Measurements from ENCODE around the gene C1RL. TPM values are rescaled to one million over a fixed set of nuclear protein-coding genes. Genes with fewer than 3 reads are reported as not detected.

Gene C1RL
- total RNA-seq, 2 experiments from 2014 or later: 21.5 to 23.3 TPM

DNA sequence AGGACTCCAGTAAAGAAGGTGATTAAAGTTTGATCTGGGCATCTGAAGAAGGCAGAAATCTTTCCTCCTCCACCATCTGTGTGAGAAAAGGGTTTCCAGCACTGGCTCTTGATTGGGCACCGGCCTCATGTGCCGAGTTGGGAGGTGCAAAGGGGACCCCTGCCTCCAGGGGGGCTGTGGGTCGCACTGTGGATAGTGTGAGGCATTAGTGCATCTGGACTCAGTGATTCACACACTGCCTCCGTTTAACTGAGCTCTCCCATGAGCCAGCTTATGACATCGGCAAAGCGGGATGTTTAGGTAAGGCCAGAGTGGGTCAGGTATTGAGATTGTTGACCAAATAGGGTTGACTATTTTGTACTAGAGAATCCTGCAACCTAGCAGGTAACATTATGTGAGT lies 39.6 kb downstream of the C1RL start:
- peaks cover 22% of the 10 kb centered on the region for H3K27me3 Mint-ChIP-seq (ENCODE audit: low read depth)
- no peak overlapping the region for H3K27ac Mint-ChIP-seq
- no peak for DNase-seq
- no peak for ATAC-seq
- CTCF ChIA-PET: interaction anchor here (1.0 to 1.3 kb wide), 2 partner anchors 11 to 40 kb away, joined by 3 read pairs; no protein-coding TSS in a partner anchor
- no peaks in the 10 kb centered on the region for H3K4me1 Mint-ChIP-seq (ENCODE audit: low read depth)
- H3K4me3 Mint-ChIP-seq: no peak overlapping the region
- POLR2A ChIA-PET: no interaction called here
- no peaks in the 10 kb centered on the region for H3K9me3 Mint-ChIP-seq (ENCODE audit: insufficient read depth)
- H3K36me3 Mint-ChIP-seq (ENCODE audit: low read depth): no peaks in the 10 kb centered on the region

GRCh38 chr12:7068994-7069346 lies 40.0 kb downstream of the C1RL start:
- ChIA-PET POLR2A (no interaction called here), CTCF (interaction anchor here (1.0 to 1.3 kb wide), 3 partner anchors 11 to 44 kb away, joined by 3 to 4 read pairs (median 3); no protein-coding TSS in a partner anchor)

GRCh38 chr12:7068240-7068993 lies 40.6 kb downstream of the C1RL start:
- ATAC-seq: no peak
- no peaks in the 10 kb centered on the region for H3K4me1 Mint-ChIP-seq (ENCODE audit: low read depth)
- no peak overlapping the region for H3K27ac Mint-ChIP-seq
- DNase-seq: no peak
- H3K9me3 Mint-ChIP-seq (ENCODE audit: insufficient read depth): no peaks in the 10 kb centered on the region
- H3K27me3 Mint-ChIP-seq (ENCODE audit: low read depth): peaks cover 22% of the 10 kb centered on the region
- ChIA-PET POLR2A (no interaction called here), CTCF (interaction anchor here (1.0 to 1.3 kb wide), 3 partner anchors 10 to 44 kb away, joined by 3 to 4 read pairs (median 3); no protein-coding TSS in a partner anchor)
- H3K4me3 Mint-ChIP-seq: no peak overlapping the region
- no peaks in the 10 kb centered on the region for H3K36me3 Mint-ChIP-seq (ENCODE audit: low read depth)

More at GRCh38 chr12:7068994-7069346, 40.0 kb downstream of the C1RL start:
- ATAC-seq (no peak), DNase-seq (no peak)
- Mint-ChIP-seq H3K36me3 (ENCODE audit: low read depth) (no peaks in the 10 kb centered on the region), H3K9me3 (ENCODE audit: insufficient read depth) (no peaks in the 10 kb centered on the region), H3K4me1 (ENCODE audit: low read depth) (no peaks in the 10 kb centered on the region), H3K4me3 (no peak overlapping the region), H3K27ac (no peak overlapping the region), H3K27me3 (ENCODE audit: low read depth) (peaks cover 23% of the 10 kb centered on the region)

DNA sequence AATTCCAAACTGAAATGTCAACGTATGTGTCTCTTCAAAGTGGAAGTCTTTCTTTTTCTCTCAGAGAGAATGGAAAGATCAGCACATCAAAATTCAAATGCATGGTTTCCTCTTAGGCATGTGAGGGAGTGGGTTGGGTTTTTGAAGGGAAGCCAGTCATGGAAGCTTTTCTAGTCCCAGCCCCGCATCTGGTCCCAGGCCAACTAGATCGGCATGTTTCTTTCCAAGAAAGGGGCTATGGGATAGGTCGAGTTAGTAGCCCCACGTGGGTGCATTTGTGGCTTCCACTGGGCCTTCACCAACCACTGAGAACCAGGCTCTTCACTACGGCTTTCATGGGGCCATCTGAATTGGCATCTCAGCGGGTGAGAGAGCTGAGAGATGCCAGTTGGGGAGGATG lies 41.9 kb downstream of the C1RL start:
- Mint-ChIP-seq H3K36me3 (ENCODE audit: low read depth) (no peaks in the 10 kb centered on the region), H3K9me3 (ENCODE audit: insufficient read depth) (no peaks in the 10 kb centered on the region), H3K4me3 (no peak overlapping the region), H3K27ac (no peak overlapping the region), H3K4me1 (ENCODE audit: low read depth) (no peaks in the 10 kb centered on the region), H3K27me3 (ENCODE audit: low read depth) (peaks cover 15% of the 10 kb centered on the region)
- CTCF ChIA-PET: no interaction called here
- no peak for ATAC-seq
- POLR2A ChIA-PET: no interaction called here
- DNase-seq: no peak

DNA sequence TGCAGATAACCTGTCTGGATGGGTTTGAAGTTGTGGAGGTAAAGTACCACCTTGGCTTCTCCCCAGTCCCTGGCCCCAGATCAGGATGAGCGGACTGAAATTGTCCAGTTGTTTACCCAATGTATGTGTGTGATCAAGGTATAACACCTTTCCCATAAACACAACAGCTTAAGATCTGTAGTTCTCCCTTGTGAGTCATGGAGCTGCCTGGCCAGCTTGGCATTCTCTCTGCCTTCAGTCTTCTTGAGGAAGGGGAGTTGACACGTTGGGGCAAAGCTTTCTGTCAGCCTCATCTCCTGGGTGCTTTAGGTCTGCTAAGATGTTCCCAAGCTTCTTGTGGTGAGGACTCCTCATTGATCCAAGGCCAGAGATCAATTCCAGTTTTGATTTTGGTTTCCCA lies 42.4 kb downstream of the C1RL start:
- Mint-ChIP-seq H3K27me3 (ENCODE audit: low read depth) (peaks cover 10% of the 10 kb centered on the region), H3K36me3 (ENCODE audit: low read depth) (no peaks in the 10 kb centered on the region), H3K4me3 (no peak overlapping the region), H3K4me1 (ENCODE audit: low read depth) (no peaks in the 10 kb centered on the region), H3K27ac (no peak overlapping the region), H3K9me3 (ENCODE audit: insufficient read depth) (no peaks in the 10 kb centered on the region)
- ChIA-PET POLR2A (no interaction called here), CTCF (no interaction called here)
- DNase-seq: no peak
- ATAC-seq: no peak

GRCh38 chr12:7065073-7065623 lies 43.9 kb downstream of the C1RL start:
- POLR2A ChIA-PET: no interaction called here
- Mint-ChIP-seq H3K36me3 (ENCODE audit: low read depth) (no peaks in the 10 kb centered on the region), H3K9me3 (ENCODE audit: insufficient read depth) (no peaks in the 10 kb centered on the region), H3K27me3 (ENCODE audit: low read depth) (peaks cover 16% of the 10 kb centered on the region), H3K4me1 (ENCODE audit: low read depth) (no peaks in the 10 kb centered on the region), H3K27ac (no peak overlapping the region), H3K4me3 (no peak overlapping the region)
- CTCF ChIA-PET: interaction anchor here (0.6 to 1.6 kb wide), 2 partner anchors 47 to 291 kb away, joined by 3 read pairs; partner anchors contain the start of gene LPCAT3
- no peak for ATAC-seq
- DNase-seq: no peak

- no peaks in the 10 kb centered on the region for H3K36me3 Mint-ChIP-seq (ENCODE audit: low read depth)
- DNase-seq (no peak), ATAC-seq (no peak)
- no peaks in the 10 kb centered on the region for H3K4me1 Mint-ChIP-seq (ENCODE audit: low read depth)
- H3K4me3 Mint-ChIP-seq: no peak overlapping the region
- POLR2A ChIA-PET: no interaction called here
- CTCF ChIA-PET: no interaction called here
- H3K27ac Mint-ChIP-seq: no peak overlapping the region
- peaks cover 20% of the 10 kb centered on the region for H3K27me3 Mint-ChIP-seq (ENCODE audit: low read depth)
- no peaks in the 10 kb centered on the region for H3K9me3 Mint-ChIP-seq (ENCODE audit: insufficient read depth)
Measured at GRCh38 chr12:7064516-7064915, 44.5 kb downstream of the C1RL start.

DNA sequence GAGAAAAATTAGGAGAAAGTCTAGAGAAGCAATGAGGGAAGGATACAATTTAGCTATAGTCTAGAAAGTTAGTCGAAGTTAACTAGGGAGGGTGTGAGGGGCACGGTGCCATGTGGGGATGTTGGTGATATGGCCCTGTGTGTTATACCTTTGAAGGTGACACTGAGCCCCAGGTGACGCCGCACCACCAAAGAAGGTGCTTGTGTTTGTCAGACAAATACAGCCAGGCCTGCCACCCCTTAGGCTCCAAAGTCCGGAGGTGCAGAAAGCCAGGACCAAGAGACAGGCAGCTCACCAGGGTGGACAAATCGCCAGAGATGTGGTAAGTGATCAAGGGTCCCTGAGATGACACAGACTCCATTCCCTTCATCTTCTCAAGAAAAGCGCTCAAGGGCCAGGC lies 47.4 kb downstream of the C1RL start:
- no peaks in the 10 kb centered on the region for H3K4me1 Mint-ChIP-seq (ENCODE audit: low read depth)
- ChIA-PET POLR2A (no interaction called here), CTCF (interaction anchor here (1.5 kb wide), 1 partner anchor 52 kb away, joined by 3 read pairs; no protein-coding TSS in a partner anchor)

DNA sequence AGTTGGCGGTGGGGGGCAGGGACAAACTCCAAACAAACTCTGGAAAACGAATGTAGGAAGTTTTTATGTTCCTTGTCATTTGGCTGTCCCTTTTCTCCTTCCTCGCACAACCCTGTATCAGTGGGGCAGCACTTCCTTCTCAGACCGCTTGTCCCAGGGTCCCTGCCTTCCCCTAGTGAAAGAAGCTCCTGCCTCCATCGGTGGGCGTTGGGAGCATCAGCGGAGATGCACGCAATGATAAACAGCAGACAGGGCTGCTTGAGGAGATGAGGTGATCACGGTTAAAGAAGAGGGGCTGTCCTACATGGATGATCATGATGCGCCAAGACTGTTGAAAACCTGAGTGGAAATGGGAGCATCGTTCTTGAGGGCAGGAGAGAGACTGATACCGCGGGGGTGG lies 47.9 kb downstream of the C1RL start:
- DNase-seq (no peak), ATAC-seq (no peak)
- ChIA-PET POLR2A (no interaction called here), CTCF (interaction anchor here (1.5 kb wide), 1 partner anchor 52 kb away, joined by 3 read pairs; no protein-coding TSS in a partner anchor)
- no peaks in the 10 kb centered on the region for H3K4me1 Mint-ChIP-seq (ENCODE audit: low read depth)
- H3K4me3 Mint-ChIP-seq: no peak overlapping the region
- H3K9me3 Mint-ChIP-seq (ENCODE audit: insufficient read depth): no peaks in the 10 kb centered on the region
- no peaks in the 10 kb centered on the region for H3K36me3 Mint-ChIP-seq (ENCODE audit: low read depth)
- H3K27me3 Mint-ChIP-seq (ENCODE audit: low read depth): peaks cover 29% of the 10 kb centered on the region
- H3K27ac Mint-ChIP-seq: no peak overlapping the region

More for the DNA sequence above, 47.4 kb downstream of the C1RL start:
- H3K36me3 Mint-ChIP-seq (ENCODE audit: low read depth): no peaks in the 10 kb centered on the region
- ATAC-seq (no peak), DNase-seq (no peak)
- H3K27me3 Mint-ChIP-seq (ENCODE audit: low read depth): peaks cover 26% of the 10 kb centered on the region
- no peak overlapping the region for H3K27ac Mint-ChIP-seq
- H3K4me3 Mint-ChIP-seq: no peak overlapping the region
- H3K9me3 Mint-ChIP-seq (ENCODE audit: insufficient read depth): no peaks in the 10 kb centered on the region

- Mint-ChIP-seq H3K4me3 (no peak within 1 kb of the TSS), H3K27me3 (ENCODE audit: low read depth) (peaks cover 33% of the 10 kb centered on the region), H3K9me3 (ENCODE audit: insufficient read depth) (no peaks in the 10 kb centered on the region), H3K36me3 (ENCODE audit: low read depth) (no peaks in the 10 kb centered on the region), H3K27ac (no peak within 1 kb of the TSS), H3K4me1 (ENCODE audit: low read depth) (no peaks in the 10 kb centered on the region)
- ChIA-PET CTCF (interaction anchor here (1.5 kb wide), 1 partner anchor 53 kb away, joined by 3 read pairs; no protein-coding TSS in a partner anchor), POLR2A (no interaction called here)
- DNase-seq (no peak), ATAC-seq (no peak)
Measured at GRCh38 chr12:7060353-7060954, 48.6 kb downstream of the C1RL start, which contains the start of gene C1S. TSS of gene C1S (plus strand) at chr12:7060718. CDS start at chr12:7061913, 1,195 bp downstream.

DNA sequence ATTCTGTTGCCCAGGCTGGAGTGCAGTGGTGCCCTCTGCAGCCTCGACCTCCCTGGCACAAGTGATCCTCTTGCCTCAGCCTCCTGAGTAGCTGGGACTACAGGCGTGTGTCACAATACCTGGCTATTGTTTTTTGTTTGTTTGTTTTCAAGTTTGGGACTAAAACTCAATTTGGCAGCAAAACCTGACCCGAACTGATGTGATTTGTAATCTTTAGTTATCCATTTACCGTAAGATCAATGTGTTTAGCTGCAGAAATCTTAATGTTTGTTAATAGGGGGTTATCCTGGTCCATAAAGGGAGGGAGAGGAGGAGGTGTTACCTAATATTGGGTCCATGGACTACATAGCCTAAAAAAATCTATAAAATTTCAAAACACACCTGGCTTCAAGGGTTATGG lies 49.2 kb downstream of the C1RL start:
- POLR2A ChIA-PET: no interaction called here
- CTCF ChIA-PET: interaction anchor here (1.5 kb wide), 1 partner anchor 53 kb away, joined by 3 read pairs; no protein-coding TSS in a partner anchor
- peaks cover 38% of the 10 kb centered on the region for H3K27me3 Mint-ChIP-seq (ENCODE audit: low read depth)
- H3K4me3 Mint-ChIP-seq: no peak overlapping the region
- H3K36me3 Mint-ChIP-seq (ENCODE audit: low read depth): no peaks in the 10 kb centered on the region
- H3K9me3 Mint-ChIP-seq (ENCODE audit: insufficient read depth): no peaks in the 10 kb centered on the region
- H3K27ac Mint-ChIP-seq: no peak overlapping the region
- no peak for DNase-seq
- no peak for ATAC-seq
- H3K4me1 Mint-ChIP-seq (ENCODE audit: low read depth): no peaks in the 10 kb centered on the region

DNA sequence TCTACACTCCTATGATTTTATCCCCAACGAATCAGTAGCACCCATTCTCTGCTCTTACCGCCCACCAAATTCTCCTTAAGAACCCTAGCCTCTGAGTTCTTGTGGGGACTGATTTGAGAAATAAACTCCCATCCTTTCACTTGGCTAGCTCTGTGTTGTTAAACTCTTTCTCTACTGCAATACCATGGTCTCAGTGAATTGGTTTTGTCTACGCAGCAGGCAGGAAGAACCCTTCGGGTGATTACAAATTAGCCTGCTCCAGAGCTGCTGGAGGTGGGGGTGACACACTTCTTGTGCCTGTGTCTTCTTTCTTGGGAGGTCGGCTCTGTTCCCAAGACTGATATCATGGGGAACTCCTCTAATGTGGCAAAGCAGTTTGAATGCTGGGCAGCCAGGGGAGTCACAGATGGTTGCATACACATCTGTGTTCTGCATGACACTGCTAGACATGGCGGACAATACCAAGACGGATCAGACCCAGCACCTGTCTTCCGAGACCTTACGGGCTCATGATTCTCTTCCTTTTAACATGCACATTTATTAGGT lies 50.1 kb downstream of the C1RL start:
- DNase-seq (no peak), ATAC-seq (no peak)
- H3K4me1 Mint-ChIP-seq (ENCODE audit: low read depth): no peaks in the 10 kb centered on the region
- ChIA-PET POLR2A (no interaction called here), CTCF (interaction anchor here (0.9 kb wide), 1 partner anchor 10 kb away, joined by 3 read pairs; no protein-coding TSS in a partner anchor)
- no peaks in the 10 kb centered on the region for H3K36me3 Mint-ChIP-seq (ENCODE audit: low read depth)
- no peaks in the 10 kb centered on the region for H3K9me3 Mint-ChIP-seq (ENCODE audit: insufficient read depth)
- peaks cover 42% of the 10 kb centered on the region for H3K27me3 Mint-ChIP-seq (ENCODE audit: low read depth)
- no peak overlapping the region for H3K4me3 Mint-ChIP-seq
- H3K27ac Mint-ChIP-seq: no peak overlapping the region

Measured in activated CD8-positive, alpha-beta T cell treated with anti-CD3 and anti-CD28 coated beads, Interleukin-2, amount 10 ng/mL, durations not matched to agents 7 days and 5 days (primary cell).